Stimulated activated naive B cell treated with anti-CD40 and anti-IgM and Interleukin-4, amounts not matched to agents 10 μg/mL and 1 μg/mL and 100 μg/mL, for 72 hours (primary cell): ENCODE measurements around the gene ARIH1.
"Not testable (repeated sequence)": the region's sequence is repeated elsewhere in the genome, so short reads cannot be mapped to it uniquely, and the experiment has no call there.

ENCODE experiments used
- ATAC-seq, 2 donors: fragments of 150-1000 bp; cut with Tn5 transposase; replicated peaks; 2 replicates each; pipeline ENCODE4 v1.10.0; 2021; ENCODE audit warnings: moderate library complexity in 1 of 2
- DNase-seq: peaks from one replicate; pipeline ENCODE4 v3.0.0; 2021
- H3K27ac Mint-ChIP-seq: one replicate; pipeline ENCODE4 v1.8.0; 2022; ENCODE audit warnings: mild to moderate bottlenecking, mixed read lengths
- H3K27me3 Mint-ChIP-seq, 2 donors: one replicate each; pipeline ENCODE4 v1.8.0; 2022; ENCODE audit warnings: mixed read lengths in 2 of 2
- H3K36me3 Mint-ChIP-seq, 2 donors: one replicate each; pipeline ENCODE4 v1.8.0; 2022; ENCODE audit warnings: mixed read lengths in 2 of 2, mild to moderate bottlenecking in 1 of 2
- H3K4me1 Mint-ChIP-seq, 2 donors: one replicate each; pipeline ENCODE4 v1.8.0; 2022; ENCODE audit warnings: mixed read lengths in 2 of 2, mild to moderate bottlenecking in 1 of 2
- H3K4me3 Mint-ChIP-seq, 2 donors: one replicate each; pipeline ENCODE4 v1.8.0; 2022; ENCODE audit warnings: mild to moderate bottlenecking in 2 of 2, mixed read lengths in 2 of 2, moderate library complexity in 1 of 2
- H3K9me3 Mint-ChIP-seq, 2 donors: one replicate each; pipeline ENCODE4 v1.8.0; 2022; ENCODE audit warnings: mixed read lengths in 2 of 2, mild to moderate bottlenecking in 1 of 2

The ARIH1 gene

GRCh38 chr15:72585025-72585424 lies 110.9 kb downstream of the ARIH1 start:
- H3K4me3 Mint-ChIP-seq = no peak overlapping the region
- no peaks in the 10 kb centered on the region for H3K27me3 Mint-ChIP-seq
- peak overlapping the region; percentile 70 for H3K27ac Mint-ChIP-seq
- H3K36me3 Mint-ChIP-seq = peaks cover 41 to 65% of the 10 kb centered on the region in 2 donors
- no peaks in the 10 kb centered on the region for H3K9me3 Mint-ChIP-seq
- no peak for DNase-seq
- H3K4me1 Mint-ChIP-seq = peaks cover 0 to 2% of the 10 kb centered on the region in 2 donors
- ATAC-seq = no peak

- Mint-ChIP-seq H3K36me3 (peaks cover 36 to 59% of the 10 kb centered on the region in 2 donors), H3K27me3 (no peaks in the 10 kb centered on the region), H3K4me3 (no peak overlapping the region), H3K4me1 (peaks cover 0 to 2% of the 10 kb centered on the region in 2 donors), H3K9me3 (no peaks in the 10 kb centered on the region), H3K27ac (no peak overlapping the region)
- ATAC-seq (no peak), DNase-seq (no peak)
These were observed 111.4 kb downstream of the ARIH1 start for GRCh38 chr15:72585476-72586058.

GRCh38 chr15:72588096-72588495 lies 114.0 kb downstream of the ARIH1 start:
- no peak overlapping the region for H3K4me3 Mint-ChIP-seq
- no peak for DNase-seq
- H3K9me3 Mint-ChIP-seq = no peaks in the 10 kb centered on the region
- no peaks in the 10 kb centered on the region for H3K27me3 Mint-ChIP-seq
- H3K4me1 Mint-ChIP-seq = peaks cover 0 to 2% of the 10 kb centered on the region in 2 donors
- no peak overlapping the region for H3K27ac Mint-ChIP-seq
- ATAC-seq = no peak
- H3K36me3 Mint-ChIP-seq = peaks cover 30 to 48% of the 10 kb centered on the region in 2 donors

- no peak for ATAC-seq
- DNase-seq = no peak
- Mint-ChIP-seq H3K4me3 (no peak overlapping the region), H3K27me3 (no peaks in the 10 kb centered on the region), H3K9me3 (no peaks in the 10 kb centered on the region), H3K4me1 (no peaks in the 10 kb centered on the region), H3K27ac (no peak overlapping the region), H3K36me3 (peaks cover 16 to 28% of the 10 kb centered on the region in 2 donors)
These were observed 116.3 kb downstream of the ARIH1 start for GRCh38 chr15:72590427-72590826.

- Mint-ChIP-seq H3K36me3 (peaks cover 10 to 20% of the 10 kb centered on the region in 2 donors), H3K4me1 (no peaks in the 10 kb centered on the region), H3K27ac (no peak overlapping the region), H3K9me3 (no peaks in the 10 kb centered on the region), H3K4me3 (no peak overlapping the region), H3K27me3 (no peaks in the 10 kb centered on the region)
- no peak for DNase-seq
- ATAC-seq = no peak
These were observed 117.2 kb downstream of the ARIH1 start for GRCh38 chr15:72591361-72591760.

DNA sequence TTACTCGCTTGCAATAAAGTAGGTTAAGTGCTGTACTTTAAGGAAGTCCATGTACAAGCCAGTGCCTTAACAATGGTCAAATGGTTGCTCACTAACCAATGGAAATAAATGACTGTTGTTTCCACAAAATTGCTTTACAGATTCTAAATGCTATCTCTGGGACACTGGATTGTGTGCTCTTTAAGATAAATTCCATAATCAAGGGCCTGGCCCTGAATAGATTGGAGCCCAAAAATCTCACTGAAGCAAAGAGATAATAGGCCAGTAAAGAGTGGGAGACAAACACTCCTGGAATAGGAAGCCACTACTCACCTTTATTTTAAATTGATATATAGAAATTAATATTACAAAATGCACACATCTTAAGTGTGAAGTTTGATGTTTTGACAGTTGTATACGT lies 118.0 kb downstream of the ARIH1 start:
- Mint-ChIP-seq H3K27ac (no peak overlapping the region), H3K4me3 (no peak overlapping the region), H3K9me3 (no peaks in the 10 kb centered on the region), H3K4me1 (no peaks in the 10 kb centered on the region), H3K27me3 (no peaks in the 10 kb centered on the region), H3K36me3 (peaks cover 10 to 20% of the 10 kb centered on the region in 2 donors)
- ATAC-seq (no peak), DNase-seq (no peak)

DNA sequence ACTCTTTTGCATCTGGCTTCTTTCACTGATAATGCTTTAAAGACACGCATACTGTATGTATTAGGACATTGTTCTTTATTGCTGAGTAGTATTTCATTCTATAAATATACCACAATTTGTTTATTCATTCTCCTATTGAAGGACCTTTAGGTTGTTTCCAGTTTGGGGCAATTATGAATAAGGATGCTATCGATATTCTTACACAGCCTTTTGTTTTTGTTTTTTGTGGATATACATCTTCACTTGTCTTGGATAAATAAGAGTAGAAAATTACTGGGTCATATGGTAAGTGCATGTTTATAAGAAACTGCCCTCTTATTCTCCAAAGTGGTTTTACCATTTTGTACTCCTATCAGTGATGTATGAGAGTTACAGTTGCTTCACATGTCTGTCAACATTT lies 118.5 kb downstream of the ARIH1 start:
- no peak for ATAC-seq
- Mint-ChIP-seq H3K9me3 (no peaks in the 10 kb centered on the region), H3K27me3 (no peaks in the 10 kb centered on the region), H3K4me3 (no peak overlapping the region), H3K36me3 (peaks cover 5 to 14% of the 10 kb centered on the region in 2 donors), H3K27ac (no peak overlapping the region), H3K4me1 (no peaks in the 10 kb centered on the region)
- no peak for DNase-seq

DNA sequence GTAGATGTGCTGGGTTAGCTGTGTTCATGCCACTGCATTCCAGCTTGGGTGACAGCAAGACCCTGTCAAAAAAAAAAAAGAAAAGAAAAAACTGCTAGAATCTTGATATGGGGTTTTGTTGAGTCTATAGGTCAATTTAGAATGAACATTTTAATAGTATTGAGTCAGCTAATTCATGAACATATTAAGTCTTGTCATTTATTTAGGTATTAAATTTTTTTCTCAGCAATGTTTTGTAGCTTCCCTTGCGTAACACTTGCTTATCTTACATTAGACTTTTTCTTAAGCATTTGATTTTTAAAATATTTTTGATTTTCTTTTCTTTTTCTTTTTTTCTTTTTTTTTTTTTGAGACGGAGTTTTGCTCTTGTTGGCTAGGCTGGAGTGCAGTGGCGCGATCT lies 119.7 kb downstream of the ARIH1 start:
- Mint-ChIP-seq H3K36me3 (peaks cover 5 to 7% of the 10 kb centered on the region in 2 donors), H3K4me1 (no peaks in the 10 kb centered on the region), H3K27ac (no peak overlapping the region), H3K9me3 (no peaks in the 10 kb centered on the region), H3K27me3 (no peaks in the 10 kb centered on the region), H3K4me3 (no peak overlapping the region)
- DNase-seq (no peak), ATAC-seq (no peak)

GRCh38 chr15:72599855-72600464 lies 125.8 kb downstream of the ARIH1 start:
- Mint-ChIP-seq H3K9me3 (no peaks in the 10 kb centered on the region), H3K36me3 (peaks cover 2 to 8% of the 10 kb centered on the region in 2 donors), H3K27ac (no peak overlapping the region), H3K4me3 (no peak overlapping the region), H3K27me3 (peaks cover 0 to 7% of the 10 kb centered on the region in 2 donors), H3K4me1 (no peaks in the 10 kb centered on the region)
- DNase-seq (no peak), ATAC-seq (peak in 1 of 2 donors; percentile 45)

DNA sequence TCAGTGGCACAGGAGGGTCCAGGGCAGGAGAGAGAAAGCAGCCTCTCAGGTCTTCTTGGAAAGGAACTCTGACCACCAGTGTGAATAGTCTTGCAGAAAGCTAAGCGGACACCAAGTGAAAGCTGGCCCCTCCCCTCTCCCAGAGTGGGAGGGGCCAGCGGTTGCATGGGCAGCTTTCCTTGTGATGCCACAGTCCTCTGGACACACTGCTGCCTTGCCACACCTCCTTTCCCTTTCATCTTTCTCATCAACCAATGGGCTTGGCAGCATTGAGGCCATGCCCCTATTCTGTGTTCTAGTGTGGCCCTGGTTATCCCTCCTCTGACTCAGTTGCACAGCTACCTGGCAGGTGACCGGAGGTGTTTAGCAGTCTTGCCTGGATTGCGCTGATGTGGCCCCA lies 130.7 kb downstream of the ARIH1 start:
- Mint-ChIP-seq H3K27me3 (peaks cover 0 to 11% of the 10 kb centered on the region in 2 donors), H3K4me1 (no peaks in the 10 kb centered on the region), H3K27ac (no peak overlapping the region), H3K9me3 (no peaks in the 10 kb centered on the region), H3K36me3 (peaks cover 20 to 31% of the 10 kb centered on the region in 2 donors), H3K4me3 (no peak overlapping the region)
- DNase-seq = no peak
- no peak for ATAC-seq

DNA sequence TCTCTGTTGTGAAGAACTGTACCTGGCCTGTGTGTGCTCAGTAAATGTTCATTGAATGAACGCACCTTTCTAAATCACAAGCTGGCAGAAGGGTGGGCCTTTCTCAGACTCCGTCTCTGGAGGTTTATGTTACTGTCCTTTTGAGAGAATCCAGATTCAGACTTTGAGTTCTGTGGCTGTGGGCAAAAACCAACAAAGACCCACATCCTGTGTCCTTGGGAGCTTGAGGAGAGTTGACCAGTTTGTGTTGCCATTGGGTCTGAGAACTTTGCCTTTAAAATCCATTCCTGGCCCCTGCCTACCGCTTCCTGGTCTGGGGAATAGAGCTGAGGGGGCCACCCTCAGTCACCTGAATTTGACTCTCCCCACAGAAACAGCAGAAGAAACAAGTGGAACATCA lies 134.0 kb downstream of the ARIH1 start:
- H3K36me3 Mint-ChIP-seq = peaks cover 20 to 34% of the 10 kb centered on the region in 2 donors
- not testable (repeated sequence) for H3K27ac Mint-ChIP-seq, DNase-seq, H3K4me1 Mint-ChIP-seq, H3K4me3 Mint-ChIP-seq, ATAC-seq, H3K9me3 Mint-ChIP-seq
- H3K27me3 Mint-ChIP-seq = peaks cover 0 to 11% of the 10 kb centered on the region in 2 donors

GRCh38 chr15:72609862-72610261 lies 135.7 kb downstream of the ARIH1 start:
- peaks cover 18 to 26% of the 10 kb centered on the region in 2 donors for H3K36me3 Mint-ChIP-seq
- H3K27me3 Mint-ChIP-seq = peaks cover 0 to 4% of the 10 kb centered on the region in 2 donors
- ATAC-seq (no peak), DNase-seq (no peak)
- H3K4me1 Mint-ChIP-seq = no peaks in the 10 kb centered on the region
- no peak overlapping the region for H3K27ac Mint-ChIP-seq
- no peak overlapping the region for H3K4me3 Mint-ChIP-seq
- no peaks in the 10 kb centered on the region for H3K9me3 Mint-ChIP-seq

DNA sequence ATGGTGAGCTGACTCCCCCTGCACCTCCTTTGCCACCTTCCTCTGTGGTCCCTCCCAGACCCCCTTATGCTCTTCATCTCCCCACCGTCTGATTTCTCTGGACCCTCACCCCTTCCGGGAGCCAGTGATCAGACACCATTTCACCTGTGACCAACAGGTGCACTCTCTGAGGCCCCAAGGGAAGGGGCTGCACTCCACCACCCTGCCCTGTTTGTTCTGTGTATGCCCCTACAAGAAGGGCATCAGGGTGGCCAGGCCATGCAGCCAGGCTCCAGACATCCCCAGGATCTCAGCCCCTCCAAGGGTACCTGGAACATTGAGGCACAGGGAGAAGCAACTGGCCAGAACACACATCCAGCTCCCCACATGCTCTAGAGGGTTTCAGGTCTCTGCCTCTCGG lies 138.2 kb downstream of the ARIH1 start:
- not testable (repeated sequence) for H3K4me3 Mint-ChIP-seq, H3K27ac Mint-ChIP-seq, H3K9me3 Mint-ChIP-seq, DNase-seq, H3K27me3 Mint-ChIP-seq, H3K4me1 Mint-ChIP-seq, ATAC-seq
- peaks cover 14 to 16% of the 10 kb centered on the region in 2 donors for H3K36me3 Mint-ChIP-seq

GRCh38 chr15:72614810-72615532 lies 140.8 kb downstream of the ARIH1 start:
- Mint-ChIP-seq H3K4me3 (no peak overlapping the region), H3K4me1 (no peaks in the 10 kb centered on the region), H3K9me3 (no peaks in the 10 kb centered on the region), H3K27ac (no peak overlapping the region), H3K36me3 (peaks cover 0 to 3% of the 10 kb centered on the region in 2 donors), H3K27me3 (no peaks in the 10 kb centered on the region)
- ATAC-seq (no peak), DNase-seq (no peak)
